Heart right ventricle (tissue), 16 donors: ENCODE data around the gene PILRB. TPM values are rescaled to one million over a fixed set of nuclear protein-coding genes. Genes with fewer than 3 reads are reported as not detected.
"Not testable (repeated sequence)": the region's sequence is repeated elsewhere in the genome, so short reads cannot be mapped to it uniquely, and the experiment has no call there.

ENCODE experiments used
- ATAC-seq, 8 donors: fragments of 200-7000 bp; cut with Tn5 transposase; one replicate each; pipeline ENCODE4 v1.9.1; 2020; ENCODE audit warnings: mild to moderate bottlenecking in 8 of 8, moderate library complexity in 8 of 8, moderate number of reproducible peaks in 1 of 8
- DNase-seq, 2 donors: peaks; one replicate each; pipeline ENCODE4 v3.0.0-alpha.2; 2020
- H3K27ac ChIP-seq, 10 donors: fragments of 200-600 bp; sonication (generic) in 2 of 10; one replicate each; pipeline versions ENCODE4 v1.5.0 to v1.8.0; 2020 to 2022; ENCODE audit warnings: mild to moderate bottlenecking in 3 of 10
- H3K27me3 ChIP-seq, 7 donors: fragments of 200-600 bp; one replicate each; pipeline ENCODE4 v1.8.0; 2021 to 2022; ENCODE audit warnings: mild to moderate bottlenecking in 2 of 7
- H3K36me3 ChIP-seq, 9 donors: fragments of 200-600 bp; sonication (generic) in 1 of 9; one replicate each; pipeline versions ENCODE4 v1.5.0 to v1.8.0; 2020 to 2022; ENCODE audit warnings: mild to moderate bottlenecking in 2 of 9
- H3K4me1 ChIP-seq, 9 donors: fragments of 200-600 bp; sonication (generic) in 1 of 9; one replicate each; pipeline versions ENCODE4 v1.5.0 to v1.8.0; 2020 to 2022; ENCODE audit warnings: mild to moderate bottlenecking in 4 of 9
- H3K4me3 ChIP-seq, 10 donors: fragments of 200-600 bp; sonication (generic) in 2 of 10; one replicate each; pipeline versions ENCODE4 v1.5.0 to v1.8.0; 2020 to 2022; ENCODE audit warnings: mild to moderate bottlenecking in 7 of 10, moderate library complexity in 2 of 10
- H3K9me3 ChIP-seq, 11 donors: fragments of 200-600 bp in 10 of 11; sonication (generic) in 2 of 11; one replicate each; pipeline versions ENCODE4 v1.5.0 to v1.8.0; 2013 to 2022; ENCODE audit warnings: mild to moderate bottlenecking in 2 of 11, control low read depth in 1 of 11, moderate library complexity in 1 of 11
- CTCF ChIP-seq, 9 donors: fragments of 200-600 bp; sonication (generic) in 2 of 9; IDR thresholded peaks; one replicate each; pipeline versions ENCODE4 v1.5.0 to v1.8.0; 2021 to 2022; ENCODE audit warnings: antibody characterized with exemption in 9 of 9, mild to moderate bottlenecking in 5 of 9, moderate library complexity in 1 of 9
- WGBS, 2 donors: extraction: QIAGEN DNeasy Blood & Tissue Kit; methylation state at CpG; one replicate each; pipeline ENCODE4 v1.1.7; 2013; ENCODE audit warnings: inconsistent platforms in 1 of 2; 5-methylcytosine and 5-hydroxymethylcytosine counted together
- intact Hi-C, 10 donors: fragments of 100-400 bp; cut with DNase I; formaldehyde crosslinking; loops; one replicate each; pipeline versions ENCODE4 v1.11.1 to v1.14.2; 2022
- polyA plus RNA-seq, 2 donors: library from polyadenylated mRNA; stranded (reverse); fragments of 200-250 nt; gene quantifications; one replicate each; pipeline ENCODE4 v1.2.3, GENCODE V29; 2013
- total RNA-seq, 10 donors: library from RNA; stranded (reverse); fragmentation: NEBNext Ultra II Directional in 3 of 10; extraction: Animal tissue kit (Norgen Biotek cat#: 25700) in 3 of 10; gene quantifications; one replicate each; pipeline versions ENCODE4 v1.2.1 to v1.2.4, GENCODE V29; 2021 to 2023
- donor health status: Arrhythmogenic right ventricular cardiomyopathy.
- donor health status: ischemic (EF 13 %, LVEDD 7.1; RV severe dilation, severe dysfunction).
- donor health status: healthy with polysubstance abuse.
- donor health status: DM: no; HTN: yes; CAD: no.
- donor health status: DM: no; HTN: no; CAD: no.
- donor health status: ischemic (EF 25% LVEDD 6.9; RV normal size, moderate dysfunction).
- donor health status: ischemic (EF 25% LVEDD 5.7; RV mildly dilated, moderate dysfunction).
- donor health status: healthy.
- donor health status: DM: yes; HTN: yes; CAD: no.
- donor health status: Ischemic cardiomyopathy.
- donor health status: ischemic (EF 35%, LVEDD 5.7; RV mildly dilated, moderate dysfunction).
- donor health status: nonischemic (EF 11% LVEDD 7.7; RV severe dilation, severe dysfunction).
- donor health status: DM: yes; HTN: yes; CAD: no.
- donor health status: PGD.
- donor health status: ischemic (EF 29% LVEDD 5.4; RV normal size, mild dysfunction).
- donor health status: nonischemic (EF 23%, LVEDD 6.1; RV moderate dilation, normal function).

The PILRB gene
- total and polyA plus RNA-seq, 12 donors: 7.3 to 69.1 (median 11.4) TPM

- 67 to 74% methylated on average over 6 of the region's 6 CpGs for WGBS, 2 donors
- DNase-seq (no peak), ATAC-seq (peak in 1 of 8 donors; percentile 19)
- Histone ChIP-seq H3K36me3 (peaks cover 0 to 24% (median 0%) of the 10 kb centered on the region in 9 donors), H3K9me3 (no peaks in the 10 kb centered on the region), H3K27ac (peak overlapping the region in 6 of 10 donors; percentile 43 to 95 (median 54)), H3K4me3 (peak overlapping the region in 1 of 10 donors; percentile 57), H3K4me1 (peaks cover 0 to 66% (median 0%) of the 10 kb centered on the region in 9 donors), H3K27me3 (no peaks in the 10 kb centered on the region)
- no peak for TF ChIP-seq CTCF (IDR thresholded peaks at IDR 0.05)
- intact Hi-C loops: no loop called here
Measured at GRCh38 chr7:100372694-100373093, 14.8 kb downstream of the PILRB start.

GRCh38 chr7:100373261-100373831 lies 15.4 kb downstream of the PILRB start, which contains the start of gene PILRA:
Gene PILRA (plus strand): TSS chr7:100373487. CDS start chr7:100373657, 170 bp downstream.
- peak within 1 kb of the TSS in 6 of 10 donors; percentile 43 to 95 (median 54) for H3K27ac ChIP-seq
- intact Hi-C loops: no loop called here
- peak within 1 kb of the TSS in 5 of 10 donors; percentile 1 to 57 (median 13) for H3K4me3 ChIP-seq
- H3K27me3 ChIP-seq: no peaks in the 10 kb centered on the region
- DNase-seq: no peak
- no peaks in the 10 kb centered on the region for H3K9me3 ChIP-seq
- H3K36me3 ChIP-seq: peaks cover 0 to 24% (median 0%) of the 10 kb centered on the region in 9 donors
- peaks cover 0 to 66% (median 0%) of the 10 kb centered on the region in 9 donors for H3K4me1 ChIP-seq
- TF ChIP-seq CTCF (IDR thresholded peaks at IDR 0.05): no peak
- ATAC-seq: peak in 7 of 8 donors; percentile 43 to 68 (median 52)
- WGBS, 2 donors: 59 to 67% methylated on average over 12 of the region's 12 CpGs

- peak overlapping the region in 5 of 10 donors; percentile 1 to 57 (median 13) for H3K4me3 ChIP-seq
- ATAC-seq: peak in 3 of 8 donors; percentile 13 to 26 (median 15)
- intact Hi-C loops, H3K27me3 ChIP-seq, H3K9me3 ChIP-seq, DNase-seq: not testable (repeated sequence)
- H3K27ac ChIP-seq: peak overlapping the region in 5 of 10 donors; percentile 25 to 95 (median 56)
- H3K36me3 ChIP-seq: peaks cover 0 to 17% (median 0%) of the 10 kb centered on the region in 9 donors
- H3K4me1 ChIP-seq: peaks cover 0 to 66% (median 0%) of the 10 kb centered on the region in 9 donors
- WGBS, 2 donors: 71 to 78% methylated on average over 15 of the region's 15 CpGs
Measured at GRCh38 chr7:100373870-100374598, 16.1 kb downstream of the PILRB start.

GRCh38 chr7:100374601-100375000 lies 16.7 kb downstream of the PILRB start:
- ATAC-seq (no peak), DNase-seq (no peak)
- Histone ChIP-seq H3K27me3 (no peaks in the 10 kb centered on the region), H3K4me1 (peaks cover 0 to 65% (median 0%) of the 10 kb centered on the region in 9 donors), H3K36me3 (peaks cover 0 to 13% (median 0%) of the 10 kb centered on the region in 9 donors), H3K9me3 (no peaks in the 10 kb centered on the region), H3K4me3 (peak overlapping the region in 1 of 10 donors; percentile 57), H3K27ac (peak overlapping the region in 1 of 10 donors; percentile 95)
- WGBS, 2 donors: 78 to 87% methylated on average over 5 of the region's 5 CpGs
- intact Hi-C loops: no loop called here
- no peak for TF ChIP-seq CTCF (IDR thresholded peaks at IDR 0.05)
